Measurements from ENCODE around the gene ELAVL1.

GRCh38 chr19:8005534-8006256, at the start of gene ELAVL1:
- no peak for TF ChIP-seq GATA2 (IDR thresholded peaks at IDR 0.05; ENCODE audit: low read depth, low read length)
- TF ChIP-seq GATA3 (IDR thresholded peaks at IDR 0.05; ENCODE audit: low read depth, low read length), result no peak

Data from SH-SY5Y (cell line).